SU-DHL-6 (cell line): ENCODE data around the gene PRDM11.

Experiments used
- H2AFZ ChIP-seq: fragments of 200-600 bp; sonication (generic); 2 replicates; pipeline ENCODE4 v1.6.1; 2014; ENCODE audit warnings: low read depth, mild to moderate bottlenecking, moderate library complexity, mixed read lengths, antibody characterized with exemption, low read length; ENCODE audit not compliant: severe bottlenecking
- H3F3A ChIP-seq: fragments of 200-600 bp; shearing (Covaris generic); 2 replicates; pipeline ENCODE4 v1.6.0; 2016; ENCODE audit warnings: antibody characterized with exemption, mild to moderate bottlenecking; ENCODE audit not compliant: insufficient read depth
- H3K27ac ChIP-seq: fragments of 200-600 bp; sonication (generic); 2 replicates; pipeline ENCODE4 v1.5.1; 2016; ENCODE audit warnings: low read depth, mild to moderate bottlenecking, low read length, moderate library complexity, mixed read lengths
- H3K27me3 ChIP-seq: fragments of 200-600 bp; sonication (generic), shearing (Covaris generic); 2 replicates; pipeline ENCODE4 v1.6.0; 2014; ENCODE audit warnings: mild to moderate bottlenecking, low read length
- H3K36me3 ChIP-seq: fragments of 200-600 bp; sonication (generic); 2 replicates; pipeline ENCODE4 v1.6.1; 2014; ENCODE audit warnings: mild to moderate bottlenecking, low read length, mixed read lengths
- H3K4me2 ChIP-seq: fragments of 300-600, 200-600 bp; shearing (Covaris generic), sonication (generic); 2 replicates; pipeline ENCODE4 v1.6.0; 2014; ENCODE audit warnings: low read length, low read depth, mild to moderate bottlenecking; ENCODE audit not compliant: poor library complexity, severe bottlenecking
- H3K4me3 ChIP-seq: fragments of 200-600 bp; sonication (generic); 2 replicates; pipeline ENCODE4 v1.5.1; 2014; ENCODE audit warnings: antibody characterized with exemption, low read length, mild to moderate bottlenecking, mixed read lengths; ENCODE audit not compliant: insufficient read depth, poor library complexity, severe bottlenecking
- H3K79me2 ChIP-seq: fragments of 200-600 bp; sonication (generic); 2 replicates; pipeline ENCODE4 v1.6.1; 2014; ENCODE audit warnings: mild to moderate bottlenecking, low read length, moderate library complexity; ENCODE audit not compliant: insufficient read depth
- H3K9ac ChIP-seq: fragments of 200-600 bp; sonication (generic); 2 replicates; pipeline ENCODE4 v1.7.0; 2014; ENCODE audit warnings: mild to moderate bottlenecking, low read length
- H3K9me2 ChIP-seq: fragments of 200-600 bp; sonication (generic); replicated peaks from 2 replicates; pipeline ENCODE4 v1.6.1; 2014; ENCODE audit warnings: low read length; ENCODE audit not compliant: insufficient read depth
- H3K9me3 ChIP-seq: fragments of 200-600 bp; sonication (generic); 2 replicates; pipeline ENCODE4 v1.6.1; 2014; ENCODE audit warnings: low read length, mixed read lengths; ENCODE audit not compliant: insufficient read depth
- H4K20me1 ChIP-seq: fragments of 200-600 bp; sonication (generic); 2 replicates; pipeline ENCODE4 v1.6.1; 2014; ENCODE audit warnings: low read depth, mild to moderate bottlenecking, antibody characterized with exemption, low read length, moderate library complexity, mixed read lengths
- CTCF ChIP-seq: fragments of 200-600 bp; sonication (generic); IDR thresholded peaks from one replicate; pipeline ENCODE4 v1.5.1; 2017; ENCODE audit warnings: antibody characterized with exemption, mild to moderate bottlenecking, low read length, moderate library complexity; ENCODE audit not compliant: insufficient read depth, poor library complexity, severe bottlenecking
- EZH2phosphoT487 ChIP-seq: fragments of 200-600 bp; sonication (generic), shearing (Covaris generic); conservative IDR thresholded peaks from 2 replicates; pipeline ENCODE4 v1.6.1; 2018; ENCODE audit warnings: mild to moderate bottlenecking, antibody characterized with exemption, low read length, moderate library complexity, mixed read lengths

The PRDM11 gene

GRCh38 chr11:45218705-45219104 lies 72.3 kb downstream of the PRDM11 start:
- no peak for TF ChIP-seq EZH2phosphoT487
- no peak for TF ChIP-seq CTCF
- H3K9me3 ChIP-seq: no peaks in the 10 kb centered on the region

GRCh38 chr11:45219411-45219810 lies 73.0 kb downstream of the PRDM11 start:
- Histone ChIP-seq H3F3A (no peaks in the 10 kb centered on the region), H3K36me3 (no peaks in the 10 kb centered on the region), H3K27me3 (no peaks in the 10 kb centered on the region), H3K4me3 (no peak overlapping the region), H3K4me2 (no peak overlapping the region), H3K9me2 (no peaks in the 10 kb centered on the region), H3K27ac (no peak overlapping the region), H3K79me2 (no peaks in the 10 kb centered on the region), H3K9ac (no peak overlapping the region), H4K20me1 (no peaks in the 10 kb centered on the region), H2AFZ (no peak overlapping the region), H3K9me3 (no peaks in the 10 kb centered on the region)
- TF ChIP-seq EZH2phosphoT487: no peak
- no peak for TF ChIP-seq CTCF

More at GRCh38 chr11:45218705-45219104, 72.3 kb downstream of the PRDM11 start:
- Histone ChIP-seq H3K4me2 (no peak overlapping the region), H3K4me3 (no peak overlapping the region), H3K79me2 (no peaks in the 10 kb centered on the region), H3K27ac (no peak overlapping the region), H3K27me3 (no peaks in the 10 kb centered on the region), H3K36me3 (no peaks in the 10 kb centered on the region), H3K9ac (no peak overlapping the region), H4K20me1 (no peaks in the 10 kb centered on the region), H3F3A (no peaks in the 10 kb centered on the region), H3K9me2 (no peaks in the 10 kb centered on the region), H2AFZ (no peak overlapping the region)

GRCh38 chr11:45223496-45223895 lies 77.1 kb downstream of the PRDM11 start:
- no peak overlapping the region for H3K27ac ChIP-seq
- H3K9ac ChIP-seq: no peak overlapping the region
- H2AFZ ChIP-seq: no peak overlapping the region
- H3K36me3 ChIP-seq: no peaks in the 10 kb centered on the region
- H3K27me3 ChIP-seq: no peaks in the 10 kb centered on the region
- H3F3A ChIP-seq: no peaks in the 10 kb centered on the region
- no peaks in the 10 kb centered on the region for H3K79me2 ChIP-seq
- H3K9me3 ChIP-seq: no peaks in the 10 kb centered on the region
- H4K20me1 ChIP-seq: no peaks in the 10 kb centered on the region
- H3K9me2 ChIP-seq: no peaks in the 10 kb centered on the region
- no peak for TF ChIP-seq CTCF
- TF ChIP-seq EZH2phosphoT487: no peak
- H3K4me2 ChIP-seq: no peak overlapping the region
- H3K4me3 ChIP-seq: no peak overlapping the region

GRCh38 chr11:45224766-45225165 lies 78.3 kb downstream of the PRDM11 start:
- Histone ChIP-seq H3K27me3 (no peaks in the 10 kb centered on the region), H3K27ac (no peak overlapping the region), H4K20me1 (no peaks in the 10 kb centered on the region), H3K4me3 (no peak overlapping the region), H3K36me3 (no peaks in the 10 kb centered on the region), H2AFZ (no peak overlapping the region), H3K4me2 (no peak overlapping the region), H3K9ac (no peak overlapping the region), H3K9me3 (no peaks in the 10 kb centered on the region), H3K79me2 (no peaks in the 10 kb centered on the region), H3F3A (no peaks in the 10 kb centered on the region), H3K9me2 (no peaks in the 10 kb centered on the region)
- TF ChIP-seq EZH2phosphoT487: no peak
- no peak for TF ChIP-seq CTCF
